Activated T-helper 1 cell treated with Interleukin-2 at 50 U/mL for 16 hours (primary cell): ENCODE data around the gene HEXD.

Experiments used
- DNase-seq: peaks from one replicate; pipeline ENCODE4 v3.0.0-alpha.2; 2020; ENCODE audit warnings: low read depth

The HEXD gene

GRCh38 chr17:82489851-82490511 lies 71.8 kb downstream of the HEXD start:
- no peak for DNase-seq

- DNase-seq, result no peak
Observed at GRCh38 chr17:82490512-82491195, 72.5 kb downstream of the HEXD start.

- no peak for DNase-seq
Observed at GRCh38 chr17:82491196-82491530, 73.0 kb downstream of the HEXD start.

- no peak for DNase-seq
Observed at GRCh38 chr17:82491533-82491932, 73.4 kb downstream of the HEXD start.
